ENCODE data around the gene CCDC106. TPM values are rescaled to one million over a fixed set of nuclear protein-coding genes. Genes with fewer than 3 reads are reported as not detected.

The CCDC106 gene
- total and polyA plus RNA-seq, 2 of the 4 experiments (the other 2 are of a cell fraction), result 2.3 to 13.6 TPM

GRCh38 chr19:55688422-55689218 is 40.6 kb downstream of the CCDC106 start:
- ChIA-PET CTCF (no interaction called here), POLR2A (ENCODE audit: unreplicated experiment) (no interaction called here)
- no peak overlapping the region for H3K56ac ChIP-seq (ENCODE audit: extremely low read depth, insufficient read depth, low read length)
- H4K8ac ChIP-seq (ENCODE audit: low read depth in 2 of 2, low read length in 2 of 2), result no peak overlapping the region
- DNase-seq (no peak), ATAC-seq (ENCODE audit: low read depth) (no peak)
- H4K5ac ChIP-seq (ENCODE audit: low read depth, low read length), result no peak overlapping the region
- no peak overlapping the region for H2AK9ac ChIP-seq (replicated peaks; ENCODE audit: low read depth, low read length, poor library complexity)
- no peak overlapping the region for H2BK120ac ChIP-seq (ENCODE audit: low read depth, low read length)
- peaks cover 48% of the 10 kb centered on the region for H4K20me1 ChIP-seq (ENCODE audit: insufficient read depth, low read length)
- H2BK5ac ChIP-seq (ENCODE audit: low read depth, low read length, poor library complexity, severe bottlenecking), result no peak overlapping the region
- no TSS peak for BruUV-seq (replicated peaks)
- H3K27me3 ChIP-seq (ENCODE audit: control insufficient read depth, insufficient read depth, low read length), result no peaks in the 10 kb centered on the region
- no peak overlapping the region for H2AK5ac ChIP-seq (ENCODE audit: low read depth, low read length)
- no peak overlapping the region for H2BK20ac ChIP-seq (ENCODE audit: low read depth, low read length)
- no peak overlapping the region for H3K14ac ChIP-seq (replicated peaks; ENCODE audit: low read depth, low read length)
- no peak overlapping the region for H2AFZ ChIP-seq (replicated peaks; ENCODE audit: low read length, poor library complexity)
- H3K9me3 ChIP-seq (ENCODE audit: control insufficient read depth, insufficient read depth, low read length), result no peaks in the 10 kb centered on the region
- no peak overlapping the region for H3K18ac ChIP-seq (ENCODE audit: low read depth, low read length)
- H3K9me1 ChIP-seq (ENCODE audit: insufficient read depth, low read length), result peaks cover 4% of the 10 kb centered on the region; the same call in 1 of the 2 replicates
- no peak for TF ChIP-seq RFX5 (IDR thresholded peaks at IDR 0.05; ENCODE audit: low read depth, low read length)
- H3K4ac ChIP-seq (ENCODE audit: low read depth, low read length), result no peak overlapping the region
- peaks cover 69% of the 10 kb centered on the region for H3K36me3 ChIP-seq (ENCODE audit: control insufficient read depth, insufficient read depth, low read length)
- in situ Hi-C loops (cut with MboI; ENCODE audit: low sequenced_read_pairs) (loop anchor here (25.0 kb wide), 1 partner anchor 449 kb away; the partner anchor contains the start of gene ZNF444), dilution Hi-C loops (cut with HindIII; ENCODE audit: low sequenced_read_pairs, unreplicated experiment) (no loop called here), intact Hi-C loops (cut with micrococcal nuclease) (no loop called here)
- peaks cover 13 to 34% of the 10 kb centered on the region in 2 experiments for H3K79me1 ChIP-seq (ENCODE audit: low read depth in 1 of 2, low read length in 2 of 2)
- no peak overlapping the region for H3K4me3 ChIP-seq (ENCODE audit: insufficient read depth, low read depth, low read length)
- no peak overlapping the region for H3K27ac ChIP-seq (ENCODE audit: insufficient read depth, low read length)
- H3K4me2 ChIP-seq (ENCODE audit: low read depth, low read length), result no peak overlapping the region
- no peak overlapping the region for H4K91ac ChIP-seq (ENCODE audit: insufficient read depth, low read depth, low read length)
- H3K9ac ChIP-seq (ENCODE audit: low read depth, low read length), result no peak overlapping the region
- 93% methylated on average over 6 of the region's 27 CpGs; no CpG with 5 or more reads in 1 of the 2 experiments for WGBS, 2 experiments (ENCODE audit: extremely low coverage in 2 of 2, insufficient read length in 1 of 2)
- H3K4me1 ChIP-seq (ENCODE audit: control insufficient read depth, insufficient read depth, low read length), result no peaks in the 10 kb centered on the region
- H3K23ac ChIP-seq (ENCODE audit: low read depth, low read length), result no peak overlapping the region
- no peak overlapping the region for H2BK15ac ChIP-seq (ENCODE audit: low read depth, low read length)

All from IMR-90 (cell line).